Retinal pigment epithelial cell (primary cell): ENCODE measurements around the gene COL27A1.

Source experiments
- DNase-seq: peaks from one replicate; pipeline ENCODE4 v3.0.0-alpha.2; 2010; ENCODE audit warnings: low read depth
- H3K4me3 ChIP-seq: 2 replicates; pipeline ENCODE4 v1.5.1; 2011; ENCODE audit warnings: mild to moderate bottlenecking, low read length, control low read depth, moderate library complexity
- TF ChIP-seq, protein P1 (sequence below): conservative IDR thresholded peaks from 2 replicates; pipeline ENCODE4 v1.5.1; 2011; ENCODE audit warnings: low read depth, low read length, control low read depth, inconsistent platforms

COL27A1 gene

GRCh38 chr9:114205171-114206015 is 50.1 kb downstream of the COL27A1 start:
- H3K4me3 ChIP-seq: no peak overlapping the region
- DNase-seq: no peak
- TF ChIP-seq, protein P1, sequence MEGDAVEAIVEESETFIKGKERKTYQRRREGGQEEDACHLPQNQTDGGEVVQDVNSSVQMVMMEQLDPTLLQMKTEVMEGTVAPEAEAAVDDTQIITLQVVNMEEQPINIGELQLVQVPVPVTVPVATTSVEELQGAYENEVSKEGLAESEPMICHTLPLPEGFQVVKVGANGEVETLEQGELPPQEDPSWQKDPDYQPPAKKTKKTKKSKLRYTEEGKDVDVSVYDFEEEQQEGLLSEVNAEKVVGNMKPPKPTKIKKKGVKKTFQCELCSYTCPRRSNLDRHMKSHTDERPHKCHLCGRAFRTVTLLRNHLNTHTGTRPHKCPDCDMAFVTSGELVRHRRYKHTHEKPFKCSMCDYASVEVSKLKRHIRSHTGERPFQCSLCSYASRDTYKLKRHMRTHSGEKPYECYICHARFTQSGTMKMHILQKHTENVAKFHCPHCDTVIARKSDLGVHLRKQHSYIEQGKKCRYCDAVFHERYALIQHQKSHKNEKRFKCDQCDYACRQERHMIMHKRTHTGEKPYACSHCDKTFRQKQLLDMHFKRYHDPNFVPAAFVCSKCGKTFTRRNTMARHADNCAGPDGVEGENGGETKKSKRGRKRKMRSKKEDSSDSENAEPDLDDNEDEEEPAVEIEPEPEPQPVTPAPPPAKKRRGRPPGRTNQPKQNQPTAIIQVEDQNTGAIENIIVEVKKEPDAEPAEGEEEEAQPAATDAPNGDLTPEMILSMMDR: no peak

DNA sequence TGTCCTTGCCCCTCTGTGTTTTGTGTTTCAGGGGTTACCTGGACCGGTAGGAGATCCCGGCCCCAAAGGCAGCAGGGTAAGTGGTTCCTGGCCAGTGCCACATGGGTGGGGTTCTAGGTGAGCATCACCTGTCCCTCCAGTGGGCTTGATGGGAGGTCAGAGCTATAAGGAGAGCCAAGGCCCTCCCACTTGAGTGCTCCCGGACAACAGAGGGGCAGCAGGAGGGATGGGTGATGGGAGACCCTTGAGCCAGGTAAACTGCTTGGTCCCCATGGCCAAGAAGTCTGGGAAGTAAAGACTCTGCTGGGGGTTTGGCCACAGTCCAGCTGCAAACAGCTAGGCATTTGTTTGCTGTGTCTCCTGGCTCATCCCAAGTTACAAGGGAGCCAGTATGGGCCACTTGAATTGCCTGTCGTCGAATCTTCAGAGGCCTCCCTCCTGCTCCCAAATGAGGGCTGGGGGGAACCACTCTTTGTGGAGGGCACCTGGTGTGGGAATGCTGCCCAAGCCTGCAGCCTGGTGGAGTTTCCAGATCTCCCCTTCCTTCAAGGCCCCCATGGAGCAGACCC is 51.0 kb downstream of the COL27A1 start:
- TF ChIP-seq, protein P1: no peak
- H3K4me3 ChIP-seq: no peak overlapping the region
- no peak for DNase-seq

- peak; percentile 69 for DNase-seq
These were observed 51.9 kb downstream of the COL27A1 start for GRCh38 chr9:114207034-114207810.

GRCh38 chr9:114207845-114208244 is 52.5 kb downstream of the COL27A1 start:
- no peak overlapping the region for H3K4me3 ChIP-seq
- DNase-seq: no peak
- TF ChIP-seq, protein P1: no peak

More at GRCh38 chr9:114207034-114207810, 51.9 kb downstream of the COL27A1 start:
- H3K4me3 ChIP-seq: no peak overlapping the region
- TF ChIP-seq, protein P1: no peak

GRCh38 chr9:114209151-114209550 is 53.8 kb downstream of the COL27A1 start:
- no peak overlapping the region for H3K4me3 ChIP-seq
- TF ChIP-seq, protein P1: no peak
- DNase-seq: no peak

- TF ChIP-seq, protein P1: no peak
- DNase-seq: no peak
- no peak overlapping the region for H3K4me3 ChIP-seq
These were observed 54.8 kb downstream of the COL27A1 start for GRCh38 chr9:114210136-114210535.
